Measurements from ENCODE around the gene SDS.
"Not testable (repeated sequence)": the region's sequence is repeated elsewhere in the genome, so short reads cannot be mapped to it uniquely, and the experiment has no call there.

The SDS gene

DNA sequence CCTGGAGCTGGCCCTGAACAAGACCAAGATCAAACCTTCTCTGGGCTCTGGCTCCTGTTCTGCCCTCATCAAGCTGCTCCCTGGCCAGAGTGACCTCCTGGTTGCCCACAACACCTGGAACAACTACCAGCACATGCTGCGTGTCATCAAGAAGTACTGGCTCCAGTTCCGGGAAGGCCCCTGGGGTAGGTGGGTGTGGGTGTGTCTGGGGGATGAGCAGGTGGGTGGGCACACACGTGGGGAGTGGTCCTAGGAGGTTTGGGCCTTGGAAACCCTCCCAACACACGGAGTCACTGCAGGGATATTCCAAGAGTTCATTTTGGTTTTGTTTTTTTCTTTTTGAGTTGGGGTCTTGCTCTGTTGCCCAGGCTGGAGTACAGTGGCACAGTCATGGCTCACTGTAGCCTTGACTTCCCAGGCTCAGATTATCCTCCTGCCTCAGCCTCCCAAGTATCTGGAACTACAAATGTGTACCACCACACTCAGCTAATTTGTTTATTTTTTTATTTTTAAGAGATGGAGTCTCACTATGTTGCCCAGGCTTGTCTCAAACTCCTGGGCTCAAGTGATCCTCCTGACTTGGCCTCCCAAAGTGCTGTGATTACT is 28.8 kb downstream of the SDS start:
- no peak for DNase-seq (ENCODE audit: low read depth)

- no peak for DNase-seq (ENCODE audit: low read depth)
Observed at GRCh38 chr12:113373969-113374368, 29.7 kb downstream of the SDS start.

- DNase-seq (ENCODE audit: low read depth): no peak
Observed at GRCh38 chr12:113373440-113373839, 30.2 kb downstream of the SDS start.

GRCh38 chr12:113372371-113372770 is 31.3 kb downstream of the SDS start:
- DNase-seq (ENCODE audit: low read depth): no peak

DNA sequence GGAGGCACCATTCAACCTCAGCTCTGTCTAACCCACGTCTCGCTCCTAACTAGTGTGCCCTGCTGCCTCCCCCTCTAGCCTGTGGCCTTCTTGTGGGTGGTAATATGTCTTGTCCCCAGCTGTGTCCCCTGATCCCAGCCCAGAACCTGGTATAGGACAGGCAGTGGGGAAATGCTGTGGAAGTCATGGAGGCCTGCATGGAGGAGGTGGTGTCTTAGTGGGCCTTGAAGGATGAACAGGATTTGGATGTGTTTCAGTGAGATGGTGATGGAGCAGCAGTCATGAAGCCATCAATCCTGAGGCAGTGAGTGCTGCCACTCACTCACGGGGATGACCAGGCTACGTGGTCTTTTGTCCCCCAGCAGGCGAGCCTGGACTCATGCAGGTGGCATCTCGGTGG is 31.9 kb downstream of the SDS start:
- no peak for DNase-seq (ENCODE audit: low read depth)

GRCh38 chr12:113370923-113371682 is 32.6 kb downstream of the SDS start:
- no peak for DNase-seq (ENCODE audit: low read depth)

- no peak for DNase-seq (ENCODE audit: low read depth)
Observed at GRCh38 chr12:113369391-113369985, 34.2 kb downstream of the SDS start.

GRCh38 chr12:113368331-113368730 is 35.4 kb downstream of the SDS start:
- DNase-seq (ENCODE audit: low read depth): no peak

GRCh38 chr12:113366827-113367226 is 36.9 kb downstream of the SDS start:
- DNase-seq (ENCODE audit: low read depth): no peak

- DNase-seq (ENCODE audit: low read depth): no peak
Observed at GRCh38 chr12:113365639-113366395, 37.9 kb downstream of the SDS start.

DNA sequence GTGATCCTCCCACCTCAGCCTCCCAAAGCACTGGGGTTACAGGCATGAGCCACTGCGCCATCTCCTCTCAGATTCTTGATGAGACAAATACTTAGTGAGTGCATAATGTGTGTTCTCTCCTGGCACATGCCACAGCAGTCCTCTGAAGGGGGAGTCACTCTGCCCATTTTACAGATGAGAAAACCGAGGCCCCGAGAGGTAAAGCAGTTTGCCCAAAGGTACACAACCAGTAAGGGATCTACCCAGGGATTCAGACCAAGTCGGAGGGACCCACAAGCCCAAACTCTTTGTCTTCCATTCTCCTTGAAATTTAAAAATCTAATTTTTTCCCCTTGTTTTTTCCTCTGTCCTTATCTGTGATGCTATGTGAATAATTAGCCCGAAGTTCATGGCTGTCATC is 39.0 kb downstream of the SDS start:
- no peak for DNase-seq (ENCODE audit: low read depth)

DNA sequence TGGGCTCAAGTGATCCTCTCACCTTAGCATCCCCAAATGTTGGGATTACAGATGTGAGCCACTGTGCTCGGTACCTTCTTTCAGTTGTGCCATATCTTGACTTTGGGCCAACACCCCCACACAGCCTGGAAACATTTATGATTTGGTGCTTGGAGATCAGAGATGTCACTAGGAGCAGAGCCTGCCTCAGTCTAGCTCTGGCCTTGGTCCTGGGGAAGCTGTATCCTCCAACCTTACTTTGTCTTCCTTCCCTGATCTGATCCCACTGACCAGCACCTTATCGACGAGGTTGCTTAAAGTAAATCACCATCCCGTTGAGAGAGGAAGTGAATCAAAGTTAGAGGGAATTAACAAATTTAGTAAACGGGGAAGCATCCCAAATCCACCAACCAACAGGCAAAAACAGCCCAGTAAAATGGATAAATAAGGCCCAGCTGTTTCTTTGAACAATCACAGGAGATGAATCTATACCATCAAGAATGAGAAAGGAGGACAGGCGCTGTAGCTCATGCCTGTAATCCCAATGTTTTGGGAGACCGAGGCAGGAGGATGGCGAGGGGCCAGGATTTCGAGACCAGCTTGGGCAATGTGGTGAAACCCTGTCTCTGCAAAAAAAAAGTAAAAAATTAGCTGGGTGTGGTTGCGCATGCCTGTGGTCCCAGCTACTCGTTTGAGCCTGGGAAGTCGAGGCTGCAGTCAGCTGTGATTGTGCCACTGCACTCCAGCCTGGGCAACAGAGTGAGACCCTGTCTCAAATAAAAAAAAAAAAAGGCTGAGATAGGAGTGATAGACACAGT is 41.9 kb downstream of the SDS start:
- DNase-seq (ENCODE audit: low read depth): no peak

GRCh38 chr12:113359939-113360748 is 43.5 kb downstream of the SDS start:
- DNase-seq (ENCODE audit: low read depth): no peak

DNA sequence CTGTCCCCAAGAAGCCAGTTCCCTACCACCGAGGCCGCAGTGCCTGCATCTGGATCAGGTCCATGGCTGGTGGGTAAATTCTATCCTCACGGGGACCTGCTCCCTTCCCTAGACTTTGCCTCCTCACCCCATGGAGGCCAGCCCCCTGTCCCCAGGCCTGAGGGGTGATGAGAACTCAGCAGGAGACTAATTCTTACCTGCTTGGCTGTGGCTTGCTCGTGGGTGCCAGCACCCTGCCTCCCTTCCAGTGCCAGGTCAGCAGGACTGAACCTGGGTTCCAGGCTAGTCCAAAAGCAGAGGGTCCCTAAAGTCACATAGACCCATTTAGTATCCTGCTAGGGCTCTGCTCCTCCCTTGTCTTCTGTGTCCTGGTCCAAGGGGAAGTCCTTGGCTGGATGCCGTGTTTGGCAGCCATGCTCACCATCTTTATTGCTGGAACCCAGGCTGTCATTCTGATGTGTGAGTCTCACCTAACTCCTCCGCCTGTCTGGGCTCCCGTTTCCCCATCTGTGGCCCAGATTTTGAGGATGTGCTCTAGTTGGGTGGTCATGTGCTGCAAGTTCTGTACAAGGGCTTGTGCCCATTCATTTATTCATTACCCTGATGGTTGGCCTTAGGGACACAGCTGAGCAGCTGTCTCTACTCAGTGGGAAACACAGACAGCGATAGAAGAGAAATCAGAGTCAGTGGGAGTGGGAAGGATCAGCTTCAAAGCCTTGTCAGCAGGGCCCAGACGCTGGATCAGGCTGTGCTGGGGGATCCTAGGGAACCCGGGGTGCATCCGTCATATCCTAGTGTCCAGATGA is 44.4 kb downstream of the SDS start:
- no peak for DNase-seq (ENCODE audit: low read depth)

GRCh38 chr12:113358381-113359132 is 45.1 kb downstream of the SDS start, which contains the start of gene PLBD2:
TSS of gene PLBD2 (plus strand) at chr12:113358587. CDS start at chr12:113358601, 14 bp downstream.
- peak; percentile 95 for DNase-seq (ENCODE audit: low read depth)

GRCh38 chr12:113354192-113354591 is 49.5 kb downstream of the SDS start:
- not testable (repeated sequence) for DNase-seq (ENCODE audit: low read depth)

DNA sequence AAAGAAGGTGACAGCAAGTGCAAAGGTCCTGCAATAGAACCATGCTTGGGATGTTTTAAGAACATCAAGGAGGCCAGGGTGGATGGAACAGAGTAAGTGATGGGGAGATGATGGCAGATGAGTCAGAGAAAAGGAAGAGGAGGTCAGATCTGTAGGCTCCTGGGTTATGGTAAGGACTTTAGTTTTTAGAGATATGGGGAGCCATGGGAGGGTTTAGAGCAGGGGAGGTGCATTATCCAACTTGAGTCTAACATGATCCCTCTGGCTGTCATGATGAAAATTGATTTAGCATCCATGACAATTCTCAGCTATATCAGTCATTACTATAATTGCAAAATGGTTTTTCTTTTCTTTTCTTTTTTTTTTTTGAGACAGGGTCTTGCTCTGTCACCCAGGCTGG is 52.6 kb downstream of the SDS start:
- no peak for DNase-seq (ENCODE audit: low read depth)

DNA sequence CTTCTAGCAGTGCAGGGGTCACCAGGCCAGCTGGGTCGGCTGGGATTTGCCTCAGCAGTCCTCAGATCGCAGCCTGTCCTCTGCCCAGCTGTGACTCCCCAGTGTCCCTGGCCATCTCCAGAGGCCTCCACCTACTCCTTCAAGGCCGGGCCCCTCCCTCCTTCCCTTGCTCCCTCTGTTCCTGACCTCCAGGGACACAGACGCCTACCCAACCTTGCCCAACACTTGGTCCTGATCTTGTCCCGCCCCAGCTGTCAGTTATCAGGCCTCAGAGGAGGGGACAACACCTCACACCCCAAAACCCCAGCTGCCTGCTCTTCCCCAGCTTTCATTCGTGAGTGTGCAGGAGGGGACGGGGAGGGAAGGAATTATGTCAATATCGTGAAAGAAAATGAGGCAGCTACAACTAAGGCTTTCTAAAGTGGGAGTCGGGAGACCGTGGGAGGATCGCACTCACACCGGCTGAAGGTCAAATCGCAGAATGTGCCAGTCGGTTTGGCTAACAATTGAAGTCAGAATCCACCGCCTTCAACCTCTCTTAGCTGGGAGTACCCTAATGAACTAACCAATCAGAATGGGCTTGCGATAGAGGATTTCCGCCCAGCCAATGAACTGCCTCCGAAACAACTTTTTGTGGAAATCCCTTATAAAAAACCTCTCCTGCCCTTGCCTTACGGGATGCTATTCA is 54.7 kb downstream of the SDS start:
- no peak for DNase-seq (ENCODE audit: low read depth)

DNA sequence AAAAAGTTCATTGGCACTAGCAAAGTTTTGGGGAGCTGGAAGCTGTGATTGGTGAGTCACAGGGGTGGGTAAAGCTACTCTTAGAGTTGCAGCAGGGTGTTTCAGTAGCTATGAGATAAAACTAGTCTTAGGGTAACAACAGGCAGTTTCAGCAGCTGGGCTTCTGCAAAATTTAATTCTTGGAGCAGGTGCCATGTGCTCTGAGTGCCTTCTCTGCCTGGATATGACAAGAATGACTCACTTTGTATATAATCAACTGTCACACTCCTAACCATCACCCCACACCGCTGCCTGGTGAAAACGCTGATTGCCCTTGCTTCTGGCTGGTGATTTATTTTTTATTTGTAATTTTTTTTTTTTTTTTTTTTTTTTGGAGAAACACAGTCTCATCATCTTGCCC is 55.8 kb downstream of the SDS start:
- no peak for DNase-seq (ENCODE audit: low read depth)

Measured in stimulated activated CD4-positive, alpha-beta T cell treated with anti-CD3 and anti-CD28 coated beads, Interleukin-2, amount 100 ng/mL, for 4 hours (primary cell).